GM18907 (cell line): ENCODE measurements around the gene CALM3.
"Not testable (repeated sequence)": the region's sequence is repeated elsewhere in the genome, so short reads cannot be mapped to it uniquely, and the experiment has no call there.

Experiments used
- ATAC-seq: cut with Tn5 transposase; IDR thresholded peaks from one replicate; pipeline ENCODE4 v1.9.1; 2021; ENCODE audit warnings: mild to moderate bottlenecking, moderate library complexity; ENCODE audit not compliant: unreplicated experiment

The CALM3 gene

GRCh38 chr19:46601318-46602224 lies at the start of gene CALM3:
Gene CALM3 (plus strand): TSS chr19:46601330. CDS start chr19:46601435, 105 bp downstream.
- no peak for ATAC-seq

GRCh38 chr19:46552891-46553290 lies 48.2 kb upstream of the CALM3 start:
- no peak for ATAC-seq

- ATAC-seq: no peak
Measured at GRCh38 chr19:46554161-46554560, 47.0 kb upstream of the CALM3 start.

GRCh38 chr19:46555628-46556280 lies 45.4 kb upstream of the CALM3 start:
- no peak for ATAC-seq

- ATAC-seq: not testable (repeated sequence)
Measured at GRCh38 chr19:46556471-46556870, 44.7 kb upstream of the CALM3 start.

- no peak for ATAC-seq
Measured at GRCh38 chr19:46559203-46559602, 41.9 kb upstream of the CALM3 start.

GRCh38 chr19:46559675-46560074 lies 41.5 kb upstream of the CALM3 start:
- ATAC-seq: not testable (repeated sequence)

- ATAC-seq: no peak
Measured at GRCh38 chr19:46564701-46565100, 36.4 kb upstream of the CALM3 start.

GRCh38 chr19:46571495-46571894 lies 29.6 kb upstream of the CALM3 start:
- ATAC-seq: no peak

GRCh38 chr19:46573679-46574498 lies 27.2 kb upstream of the CALM3 start:
- ATAC-seq: no peak

- ATAC-seq: no peak
Measured at GRCh38 chr19:46574533-46574932, 26.6 kb upstream of the CALM3 start.

GRCh38 chr19:46578450-46578849 lies 22.7 kb upstream of the CALM3 start:
- no peak for ATAC-seq

- no peak for ATAC-seq
Measured at GRCh38 chr19:46579361-46579879, 21.7 kb upstream of the CALM3 start.

GRCh38 chr19:46580247-46580646 lies 20.9 kb upstream of the CALM3 start:
- no peak for ATAC-seq

GRCh38 chr19:46585539-46585938 lies 15.6 kb upstream of the CALM3 start:
- no peak for ATAC-seq

GRCh38 chr19:46586294-46586693 lies 14.8 kb upstream of the CALM3 start:
- no peak for ATAC-seq

- no peak for ATAC-seq
Measured at GRCh38 chr19:46587861-46588260, 13.3 kb upstream of the CALM3 start.

- ATAC-seq: no peak
Measured at GRCh38 chr19:46591254-46591653, 9.9 kb upstream of the CALM3 start.

- ATAC-seq: no peak
Measured at GRCh38 chr19:46591870-46592269, 9.3 kb upstream of the CALM3 start.

- ATAC-seq: no peak
Measured at GRCh38 chr19:46596008-46596407, 5.1 kb upstream of the CALM3 start.

GRCh38 chr19:46598372-46598917 lies 2.7 kb upstream of the CALM3 start:
- ATAC-seq: no peak
